Aorta (tissue), 5 donors: Measurements from ENCODE around the gene TNRC6C. TPM values are rescaled to one million over a fixed set of nuclear protein-coding genes. Genes with fewer than 3 reads are reported as not detected.
"Not testable (repeated sequence)": the region's sequence is repeated elsewhere in the genome, so short reads cannot be mapped to it uniquely, and the experiment has no call there.

Experiments used
- ATAC-seq: fragments of 200-7000 bp; cut with Tn5 transposase; one replicate; pipeline ENCODE4 v1.9.1; 2022; ENCODE audit warnings: moderate library complexity; ENCODE audit not compliant: low FRiP score
- DNase-seq, 2 donors: peaks; one replicate each; pipeline ENCODE4 v3.0.0-alpha.2; 2020
- H3K27ac ChIP-seq, 2 donors: one replicate each; pipeline ENCODE4 v1.5.1; 2013; ENCODE audit warnings: low read length in 2 of 2, mild to moderate bottlenecking in 2 of 2, moderate library complexity in 2 of 2, control low read depth in 1 of 2, inconsistent platforms in 1 of 2, low read depth in 1 of 2
- H3K27me3 ChIP-seq, 2 donors: one replicate each; pipeline ENCODE4 v1.6.1; 2013; ENCODE audit warnings: control low read depth in 1 of 2, low read length in 1 of 2, mild to moderate bottlenecking in 1 of 2, moderate library complexity in 1 of 2; ENCODE audit not compliant: insufficient read depth in 2 of 2, control insufficient read depth in 1 of 2
- H3K36me3 ChIP-seq, 2 donors: one replicate each; pipeline ENCODE4 v1.6.1; 2013; ENCODE audit warnings: control low read depth in 1 of 2, low read length in 1 of 2, mild to moderate bottlenecking in 1 of 2; ENCODE audit not compliant: insufficient read depth in 2 of 2, control insufficient read depth in 1 of 2
- H3K4me1 ChIP-seq, 2 donors: one replicate each; pipeline ENCODE4 v1.6.1; 2013; ENCODE audit warnings: low read length in 2 of 2, control low read depth in 1 of 2, mild to moderate bottlenecking in 1 of 2, moderate library complexity in 1 of 2; ENCODE audit not compliant: insufficient read depth in 2 of 2, control insufficient read depth in 1 of 2
- H3K4me3 ChIP-seq, 2 donors: one replicate each; pipeline ENCODE4 v1.5.1; 2013; ENCODE audit warnings: low read length in 2 of 2, control low read depth in 1 of 2, mild to moderate bottlenecking in 1 of 2
- H3K9me3 ChIP-seq: one replicate; pipeline ENCODE4 v1.6.1; 2013; ENCODE audit warnings: mild to moderate bottlenecking, low read length; ENCODE audit not compliant: control insufficient read depth
- WGBS, 2 donors: extraction: QIAGEN DNeasy Blood & Tissue Kit; methylation state at CpG; one replicate each; pipeline ENCODE4 v1.1.7; 2013; 5-methylcytosine and 5-hydroxymethylcytosine counted together
- intact Hi-C, 2 donors: fragments of 100-400 bp; cut with DNase I; formaldehyde crosslinking; loops; one replicate each; pipeline versions ENCODE4 v1.14.2 to v1.15.0; 2022
- polyA plus RNA-seq, 2 donors: library from polyadenylated mRNA; stranded (reverse); fragments of 200-250 nt; gene quantifications; one replicate each; pipeline ENCODE4 v1.2.3, GENCODE V29; 2013
- total RNA-seq, 2 donors: library from RNA; stranded (reverse); fragmentation: NEBNext Ultra II Directional; extraction: Animal tissue kit (Norgen Biotek cat#: 25700); gene quantifications; one replicate each; pipeline ENCODE4 v1.2.1, GENCODE V29; 2021
- donor health status: healthy with polysubstance abuse.
- donor health status: Bipolar disorder and iron deficiency.
- donor health status: DM: no; HTN: no; CAD: no.
- donor health status: DM: no; HTN: no; CAD: no.
- donor health status: DM: yes; HTN: yes; CAD: no.

The TNRC6C gene
- total and polyA plus RNA-seq, 4 donors: 3.3 to 62.2 (median 28.6) TPM

DNA sequence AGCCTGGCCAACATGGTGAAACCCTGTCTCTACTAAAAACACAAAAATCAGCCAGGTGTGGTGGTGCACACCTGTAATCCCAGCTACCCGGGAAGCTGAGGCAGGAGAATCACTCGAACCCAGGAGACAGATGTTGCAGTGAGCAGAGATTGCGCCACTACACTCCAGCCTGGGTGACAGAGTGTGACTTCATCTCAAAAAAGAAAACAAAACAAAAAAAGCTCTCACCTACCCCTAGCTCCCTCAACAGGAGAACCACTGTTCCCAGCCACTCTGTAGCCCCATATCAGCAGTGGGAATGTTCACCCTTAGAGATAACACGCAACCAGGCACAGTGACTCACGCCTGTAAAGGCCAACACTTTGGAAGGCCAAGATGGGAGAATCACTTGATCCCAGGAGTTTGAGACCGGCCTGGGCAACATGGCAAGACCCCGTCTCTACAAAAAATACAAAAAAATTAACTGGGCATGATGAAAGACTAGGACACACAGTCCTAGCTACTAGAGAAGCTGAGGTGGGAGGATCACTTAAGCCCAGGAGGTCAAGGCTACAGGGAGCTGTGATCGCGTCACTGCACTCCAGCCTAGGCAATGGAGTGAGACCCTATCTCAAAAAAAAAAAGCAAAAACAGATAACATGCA lies 177.5 kb downstream of the TNRC6C start:
- H3K4me3 ChIP-seq: no peak overlapping the region
- no peaks in the 10 kb centered on the region for H3K36me3 ChIP-seq
- no peaks in the 10 kb centered on the region for H3K27me3 ChIP-seq
- H3K27ac ChIP-seq: no peak overlapping the region
- intact Hi-C loops: no loop called here
- H3K4me1 ChIP-seq: no peaks in the 10 kb centered on the region
- H3K9me3 ChIP-seq: no peaks in the 10 kb centered on the region
- ATAC-seq: no peak
- WGBS, 2 donors: 92 to 93% methylated on average over 9 of the region's 9 CpGs
- DNase-seq: no peak

DNA sequence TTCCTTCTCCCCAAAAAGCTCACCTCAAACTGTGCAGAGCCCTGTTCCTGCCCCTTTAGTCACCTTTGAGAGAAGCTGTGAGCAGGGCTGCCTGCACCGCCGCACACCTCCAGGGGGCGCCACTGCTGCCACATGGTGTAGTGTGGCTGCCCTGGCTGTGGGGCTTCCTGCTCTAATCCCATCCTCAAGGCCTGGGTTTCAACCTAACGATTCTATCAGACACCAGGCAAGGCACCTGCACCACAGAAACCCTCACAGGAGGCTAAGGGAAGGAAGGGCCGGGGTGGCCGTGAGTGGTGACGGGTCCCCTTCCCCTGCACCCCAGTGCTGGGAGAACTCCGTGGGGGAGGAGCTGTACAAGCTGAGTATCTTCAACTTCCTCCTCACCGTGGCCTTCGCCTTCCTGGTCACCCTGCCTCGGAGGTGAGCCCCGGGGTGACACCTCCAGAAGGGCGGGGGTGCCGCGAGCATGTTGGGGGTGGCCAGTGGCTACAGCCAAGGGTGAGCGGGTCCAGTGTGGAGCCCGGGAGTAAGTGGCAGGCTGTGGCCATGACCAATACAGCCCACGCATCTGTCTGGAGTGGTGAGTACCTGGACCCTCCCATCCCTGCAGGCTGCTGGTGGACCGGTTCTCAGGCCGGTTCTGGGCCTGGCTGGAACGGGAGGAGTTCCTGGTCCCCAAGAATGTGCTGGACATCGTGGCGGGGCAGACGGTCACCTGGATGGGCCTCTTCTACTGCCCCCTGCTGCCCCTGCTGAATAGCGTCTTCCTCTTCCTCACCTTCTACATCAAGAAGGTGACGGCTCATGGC lies 179.1 kb downstream of the TNRC6C start:
- intact Hi-C loops: no loop called here
- Histone ChIP-seq H3K4me3 (no peak overlapping the region), H3K36me3 (no peaks in the 10 kb centered on the region), H3K9me3 (no peaks in the 10 kb centered on the region), H3K4me1 (no peaks in the 10 kb centered on the region), H3K27me3 (no peaks in the 10 kb centered on the region), H3K27ac (no peak overlapping the region)
- DNase-seq (no peak), ATAC-seq (no peak)
- WGBS, 2 donors: 78 to 79% methylated on average over 23 to 26 of the region's 26 CpGs

DNA sequence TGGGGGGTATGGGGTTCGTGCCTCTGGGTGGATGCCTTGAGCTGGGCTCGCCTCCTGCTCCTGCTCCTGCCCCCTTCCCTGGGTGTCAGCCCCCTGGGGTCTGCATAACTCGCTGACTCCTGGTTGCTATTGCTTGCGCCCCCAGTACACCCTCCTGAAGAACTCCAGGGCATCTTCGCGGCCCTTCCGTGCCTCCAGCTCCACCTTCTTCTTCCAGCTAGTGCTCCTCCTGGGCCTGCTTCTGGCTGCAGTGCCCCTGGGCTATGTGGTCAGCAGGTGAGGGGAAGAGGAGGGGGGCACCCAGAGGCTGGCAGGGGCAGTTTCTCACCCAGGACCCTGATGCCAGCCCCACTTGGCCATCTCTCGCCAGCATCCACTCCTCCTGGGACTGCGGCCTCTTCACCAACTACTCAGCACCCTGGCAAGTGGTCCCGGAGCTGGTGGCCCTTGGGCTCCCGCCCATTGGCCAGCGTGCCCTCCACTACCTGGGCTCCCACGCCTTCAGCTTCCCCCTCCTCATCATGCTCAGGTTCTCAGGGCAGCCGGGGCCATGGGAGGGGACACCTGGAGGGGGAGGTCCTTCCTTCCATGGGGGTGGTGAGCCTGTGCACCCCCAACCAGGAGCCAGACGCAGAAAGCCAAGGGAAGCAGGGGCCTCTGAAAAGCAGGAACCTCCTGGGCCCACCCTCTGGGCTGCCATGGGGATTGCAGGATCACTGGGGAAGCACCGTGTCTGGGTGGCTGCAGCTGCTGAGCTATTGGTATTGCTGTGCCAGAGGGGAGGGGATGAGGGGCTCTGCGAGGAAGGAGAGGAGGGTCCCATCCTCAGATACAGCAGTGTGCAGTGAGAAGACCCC lies 179.9 kb downstream of the TNRC6C start:
- intact Hi-C loops: no loop called here
- Histone ChIP-seq H3K9me3 (no peaks in the 10 kb centered on the region), H3K27ac (no peak overlapping the region), H3K27me3 (no peaks in the 10 kb centered on the region), H3K36me3 (no peaks in the 10 kb centered on the region), H3K4me1 (no peaks in the 10 kb centered on the region), H3K4me3 (no peak overlapping the region)
- DNase-seq: no peak
- ATAC-seq: no peak
- WGBS, 2 donors: 87 to 90% methylated on average over 17 of the region's 17 CpGs

DNA sequence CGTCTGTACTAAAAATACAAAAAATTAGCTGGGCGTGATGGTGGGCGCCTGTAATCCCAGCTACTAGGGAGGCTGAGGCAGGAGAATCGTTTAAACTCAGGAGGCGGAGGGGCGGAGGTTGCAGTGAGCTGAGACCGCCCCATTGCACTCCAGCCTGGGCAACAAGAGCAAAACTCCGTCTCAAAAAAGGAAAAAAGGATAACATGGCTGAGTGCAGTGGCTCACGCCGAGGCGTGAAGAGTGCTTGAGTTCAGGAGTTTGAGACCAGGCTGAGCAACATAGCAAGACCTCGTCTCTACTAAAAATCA lies 181.3 kb downstream of the TNRC6C start:
- ATAC-seq, H3K27me3 ChIP-seq, H3K4me3 ChIP-seq, H3K9me3 ChIP-seq, H3K27ac ChIP-seq, DNase-seq, H3K4me1 ChIP-seq, H3K36me3 ChIP-seq, intact Hi-C loops: not testable (repeated sequence)
- 95% methylated on average over 12 of the region's 12 CpGs for WGBS, 2 donors

DNA sequence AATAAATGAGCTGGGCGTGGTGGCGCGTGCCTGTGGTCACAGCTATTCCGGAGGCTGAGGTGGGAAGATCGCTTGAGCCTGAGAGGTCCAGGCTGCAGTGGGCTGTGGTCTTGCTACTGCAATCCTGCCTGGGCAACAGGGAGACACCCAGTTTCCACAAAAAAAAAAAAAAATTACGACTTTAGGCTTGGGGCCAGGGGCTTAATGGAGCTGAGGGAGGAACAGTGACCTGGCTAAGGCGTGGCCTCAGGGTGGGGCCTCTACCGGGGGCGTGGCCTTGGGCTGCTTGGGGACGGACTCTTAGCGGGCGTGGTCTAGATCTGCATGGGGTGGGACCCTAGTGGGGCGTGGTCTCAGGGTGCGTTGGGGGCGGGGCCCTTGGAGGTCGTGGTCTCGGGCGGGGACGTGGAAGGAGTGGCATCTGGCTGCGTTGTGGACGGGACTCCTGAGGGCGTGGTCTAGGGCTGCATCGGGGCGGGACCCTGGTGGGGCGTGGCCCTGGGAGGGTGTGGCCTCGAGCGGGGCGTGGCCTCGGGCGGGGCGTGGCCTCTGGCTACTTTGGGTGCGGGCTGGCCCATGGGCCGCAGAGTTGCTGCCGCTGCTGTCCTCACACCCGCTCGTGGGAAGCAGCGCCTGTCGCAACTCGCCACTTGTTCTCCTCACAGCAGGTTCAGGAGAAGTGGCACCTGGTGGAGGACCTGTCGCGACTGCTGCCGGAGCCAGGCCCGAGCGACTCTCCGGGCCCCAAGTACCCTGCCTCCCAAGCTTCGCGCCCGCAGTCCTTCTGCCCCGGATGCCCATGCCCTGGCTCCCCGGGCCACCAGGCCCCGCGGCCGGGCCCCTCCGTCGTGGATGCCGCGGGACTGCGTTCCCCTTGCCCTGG lies 181.9 kb downstream of the TNRC6C start:
- intact Hi-C loops: no loop called here
- Histone ChIP-seq H3K4me3 (no peak overlapping the region), H3K36me3 (no peaks in the 10 kb centered on the region), H3K9me3 (no peaks in the 10 kb centered on the region), H3K27me3 (no peaks in the 10 kb centered on the region), H3K4me1 (no peaks in the 10 kb centered on the region), H3K27ac (no peak overlapping the region)
- WGBS, 2 donors: 30 to 36% methylated on average over 56 to 58 of the region's 58 CpGs
- DNase-seq (peak; percentile 92 to 94), ATAC-seq (peak; percentile 73)

DNA sequence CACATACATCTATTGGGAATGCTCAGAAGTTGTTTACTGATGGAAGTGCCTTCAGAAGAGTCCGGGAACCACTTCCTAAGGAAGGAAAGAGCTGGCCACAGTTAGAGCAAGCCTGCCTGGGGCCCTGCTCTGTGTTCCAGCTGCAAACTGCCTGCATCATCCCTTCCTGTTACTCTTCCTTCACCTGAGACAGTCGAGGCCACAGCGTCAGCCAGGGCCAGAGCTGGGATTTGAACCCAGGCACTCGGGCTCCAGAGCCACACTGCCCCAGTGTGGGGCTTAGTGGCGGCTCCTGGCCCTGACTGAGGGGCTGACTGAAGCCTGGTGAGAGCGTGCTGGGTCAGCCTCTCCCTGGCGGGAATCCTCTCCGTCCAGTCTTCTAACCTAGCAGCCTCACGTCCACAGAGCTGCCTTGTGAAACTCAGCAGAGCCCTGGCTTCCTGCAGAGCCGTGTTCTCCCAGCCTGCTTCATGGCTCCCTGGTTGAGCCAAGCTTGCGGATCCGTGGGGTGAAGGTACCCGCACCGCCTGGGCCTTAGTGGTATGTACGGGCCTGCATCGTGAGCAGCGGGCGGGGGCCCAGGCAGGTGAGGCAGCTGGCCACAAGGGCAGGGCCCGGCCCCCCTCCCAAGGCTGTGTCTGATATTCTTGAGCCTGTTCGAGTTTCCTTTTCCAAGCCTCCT lies 183.1 kb downstream of the TNRC6C start:
- Histone ChIP-seq H3K27me3 (no peaks in the 10 kb centered on the region), H3K9me3 (no peaks in the 10 kb centered on the region), H3K36me3 (no peaks in the 10 kb centered on the region), H3K4me1 (no peaks in the 10 kb centered on the region), H3K27ac (no peak overlapping the region), H3K4me3 (no peak overlapping the region)
- 92% methylated on average over 20 of the region's 20 CpGs for WGBS, 2 donors
- DNase-seq (no peak), ATAC-seq (no peak)
- intact Hi-C loops: no loop called here

DNA sequence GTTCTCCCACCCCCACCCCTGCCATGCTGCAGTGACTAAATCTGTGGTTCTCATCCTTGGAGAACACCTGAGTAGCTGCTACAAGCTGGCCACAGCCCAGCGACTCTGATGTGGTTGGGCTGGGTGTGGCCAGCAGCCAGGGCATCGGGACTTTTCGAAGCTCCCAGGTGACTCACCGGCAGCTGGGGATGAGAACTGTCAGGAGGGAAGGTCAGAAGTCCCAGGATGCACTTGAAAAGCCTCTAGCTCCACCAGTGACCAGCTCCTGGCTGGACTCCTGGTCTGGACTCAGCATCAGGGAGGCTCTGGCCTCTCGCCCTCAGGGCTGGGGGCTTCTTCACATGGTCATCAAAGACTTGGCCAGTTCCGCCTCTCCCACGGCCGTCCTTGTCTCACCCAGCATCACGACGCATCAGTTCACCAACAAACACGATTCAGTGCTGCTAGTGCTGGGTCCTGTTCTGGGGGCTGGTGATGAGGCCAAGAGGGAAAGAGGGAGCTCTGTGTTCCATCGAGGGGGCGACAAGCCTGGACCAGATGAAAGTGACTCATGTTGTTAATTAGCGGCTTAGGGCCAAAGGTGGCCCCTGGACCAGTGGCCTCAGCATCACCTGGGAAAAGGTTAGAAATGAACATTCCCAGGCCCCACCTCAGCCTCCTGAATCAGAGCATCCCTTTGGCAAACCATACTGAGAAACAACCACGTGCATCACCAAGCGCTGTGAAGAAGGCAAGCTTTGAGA lies 183.8 kb downstream of the TNRC6C start:
- ATAC-seq (no peak), DNase-seq (no peak)
- Histone ChIP-seq H3K27me3 (no peaks in the 10 kb centered on the region), H3K36me3 (no peaks in the 10 kb centered on the region), H3K9me3 (no peaks in the 10 kb centered on the region), H3K27ac (no peak overlapping the region), H3K4me1 (no peaks in the 10 kb centered on the region), H3K4me3 (no peak overlapping the region)
- intact Hi-C loops: no loop called here
- WGBS, 2 donors: 88 to 91% methylated on average over 16 of the region's 16 CpGs
